HEK293 (cell line): ENCODE data around the gene FUT9.

Experiments
- CTCF ChIA-PET: fragments of 350-600 bp; formaldehyde crosslinking; extraction: SDS; loops from one replicate; lab custom pipeline; 2021; ENCODE audit warnings: antibody characterized with exemption; lab: Yijun Ruan, JAX
- POLR2A ChIA-PET: fragments of 300-600 bp; formaldehyde crosslinking; extraction: SDS; loops from one replicate; lab custom pipeline; 2020; ENCODE audit warnings: antibody characterized with exemption, inconsistent platforms; lab: Yijun Ruan, JAX
- H3K27ac ChIP-seq: fragments of 200-500 bp; sonication (Bioruptor generic); 2 replicates; pipeline ENCODE4 v1.5.1; 2014; ENCODE audit warnings: low read depth, low read length, control low read depth, inconsistent platforms; ENCODE audit errors: extremely low read depth
- H3K36me3 ChIP-seq, 2 experiments: fragments of 200-500 bp in 1 of 2; sonication (Bioruptor generic) in 1 of 2; 1 replicate in 1 of 2; 2 replicates in 1 of 2; pipeline ENCODE4 v1.5.1; 2014 to 2017; ENCODE audit warnings: inconsistent platforms in 2 of 2, low read length in 2 of 2; ENCODE audit not compliant: control insufficient read depth in 2 of 2, insufficient read depth in 1 of 2
- H3K4me1 ChIP-seq: fragments of 200-500 bp; sonication (Bioruptor generic); 2 replicates; pipeline ENCODE4 v1.5.1; 2014; ENCODE audit warnings: mild to moderate bottlenecking, low read length, inconsistent platforms; ENCODE audit not compliant: control insufficient read depth, insufficient read depth
- H3K4me3 ChIP-seq: 2 replicates; pipeline ENCODE4 v1.5.1; 2011; ENCODE audit warnings: low read depth, mild to moderate bottlenecking, control low read depth, low read length, moderate library complexity
- H3K9me3 ChIP-seq: fragments of 200-500 bp; sonication (Bioruptor generic); 2 replicates; pipeline ENCODE4 v1.5.1; 2014; ENCODE audit warnings: low read depth, low read length, inconsistent platforms; ENCODE audit not compliant: control insufficient read depth, insufficient read depth
- IKZF3 ChIP-seq: fragments of 450-650 bp; IDR thresholded peaks from 2 replicates; pipeline ENCODE4 v1.5.0; 2018; ENCODE audit warnings: missing biosample characterization, mild to moderate bottlenecking, missing genetic modification characterization, moderate library complexity
- TRIM28 ChIP-seq: IDR thresholded peaks from 2 replicates; pipeline ENCODE4 v1.6.1; 2011; ENCODE audit warnings: low read length, control low read depth, borderline replicate concordance
- TSHZ1 ChIP-seq: fragments of 450-650 bp; formaldehyde crosslinking; IDR thresholded peaks from 2 replicates; pipeline ENCODE4 v1.5.1; 2016; ENCODE audit warnings: missing biosample characterization, missing genetic modification characterization, borderline replicate concordance
- ZBTB17 ChIP-seq: fragments of 450-650 bp; formaldehyde crosslinking; IDR thresholded peaks from 2 replicates; pipeline ENCODE4 v1.5.1; 2016; ENCODE audit warnings: missing biosample characterization, missing genetic modification characterization
- ZIC2 ChIP-seq: fragments of 450-650 bp; formaldehyde crosslinking; IDR thresholded peaks from 2 replicates; pipeline ENCODE4 v1.5.1; 2016; ENCODE audit warnings: missing biosample characterization, missing genetic modification characterization
- ZNF16 ChIP-seq: fragments of 450-650 bp; formaldehyde crosslinking; IDR thresholded peaks from 2 replicates; pipeline ENCODE4 v1.5.1; 2016; ENCODE audit warnings: low read depth, missing biosample characterization, missing genetic modification characterization
- ZNF174 ChIP-seq: fragments of 450-650 bp; formaldehyde crosslinking; IDR thresholded peaks from 2 replicates; pipeline ENCODE4 v1.5.0; 2017; ENCODE audit warnings: missing biosample characterization, mild to moderate bottlenecking, missing genetic modification characterization
- ZNF423 ChIP-seq: fragments of 450-650 bp; formaldehyde crosslinking; IDR thresholded peaks from 2 replicates; pipeline ENCODE4 v1.5.1; 2016; ENCODE audit warnings: missing biosample characterization, missing genetic modification characterization
- ZNF433 ChIP-seq: fragments of 450-650 bp; formaldehyde crosslinking; IDR thresholded peaks from 2 replicates; pipeline ENCODE4 v1.5.1; 2016; ENCODE audit warnings: missing biosample characterization, missing genetic modification characterization, low read depth
- ZNF514 ChIP-seq: fragments of 450-650 bp; formaldehyde crosslinking; IDR thresholded peaks from 2 replicates; pipeline ENCODE4 v1.5.1; 2016; ENCODE audit warnings: missing biosample characterization, missing genetic modification characterization
- ZNF701 ChIP-seq: fragments of 450-650 bp; formaldehyde crosslinking; IDR thresholded peaks from 2 replicates; pipeline ENCODE4 v1.5.1; 2016; ENCODE audit warnings: missing biosample characterization, missing genetic modification characterization
- ZNF76 ChIP-seq: fragments of 450-650 bp; formaldehyde crosslinking; IDR thresholded peaks from 2 replicates; pipeline ENCODE4; 2016; ENCODE audit warnings: low read depth, missing biosample characterization, missing genetic modification characterization, borderline replicate concordance
- ZNF777 ChIP-seq: fragments of 450-650 bp; formaldehyde crosslinking; IDR thresholded peaks from 2 replicates; pipeline ENCODE4 v1.5.1; 2017; ENCODE audit warnings: missing biosample characterization, missing genetic modification characterization, borderline replicate concordance
- ZNF830 ChIP-seq: fragments of 450-650 bp; IDR thresholded peaks from 2 replicates; pipeline ENCODE4 v1.5.0; 2018; ENCODE audit warnings: missing biosample characterization, missing genetic modification characterization, low read depth, mild to moderate bottlenecking, moderate library complexity
- TF ChIP-seq, protein P1 (sequence below): fragments of 450-650 bp; formaldehyde crosslinking; IDR thresholded peaks from 2 replicates; pipeline ENCODE4 v1.5.1; 2016; ENCODE audit warnings: missing biosample characterization, missing genetic modification characterization

FUT9 gene

DNA sequence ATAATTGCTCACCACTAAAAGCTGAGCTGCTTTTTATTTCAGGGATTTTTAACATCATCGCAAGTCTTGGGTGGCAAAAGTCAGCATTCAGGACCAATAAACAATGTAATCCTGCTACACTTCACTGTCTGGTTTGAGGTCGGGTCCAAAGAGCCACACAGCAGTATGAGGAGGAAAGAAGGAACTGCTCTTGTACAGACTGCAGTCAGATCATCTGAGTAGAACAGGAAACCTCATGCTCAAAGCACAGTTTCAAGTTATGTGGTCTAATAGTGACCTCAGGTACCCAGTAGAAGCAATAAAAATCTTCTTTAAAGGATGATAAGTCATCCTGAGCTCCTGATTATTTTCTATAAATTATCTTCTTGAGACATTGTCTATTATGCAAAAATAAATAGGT lies 211.4 kb downstream of the FUT9 start (continued):
- TF ChIP-seq ZNF514 (tag by site-specific recombination) (no peak), TSHZ1 (no peak)
- TF ChIP-seq, protein P1, sequence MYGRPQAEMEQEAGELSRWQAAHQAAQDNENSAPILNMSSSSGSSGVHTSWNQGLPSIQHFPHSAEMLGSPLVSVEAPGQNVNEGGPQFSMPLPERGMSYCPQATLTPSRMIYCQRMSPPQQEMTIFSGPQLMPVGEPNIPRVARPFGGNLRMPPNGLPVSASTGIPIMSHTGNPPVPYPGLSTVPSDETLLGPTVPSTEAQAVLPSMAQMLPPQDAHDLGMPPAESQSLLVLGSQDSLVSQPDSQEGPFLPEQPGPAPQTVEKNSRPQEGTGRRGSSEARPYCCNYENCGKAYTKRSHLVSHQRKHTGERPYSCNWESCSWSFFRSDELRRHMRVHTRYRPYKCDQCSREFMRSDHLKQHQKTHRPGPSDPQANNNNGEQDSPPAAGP (tag by site-specific recombination), result no peak

- no peak for TF ChIP-seq ZNF423
- TF ChIP-seq ZNF174, result no peak
- Histone ChIP-seq H3K9me3 (no peaks in the 10 kb centered on the region), H3K36me3 (no peaks in the 10 kb centered on the region), H3K27ac (no peak overlapping the region), H3K4me1 (no peaks in the 10 kb centered on the region), H3K4me3 (no peak overlapping the region)
- ChIA-PET POLR2A (no interaction called here), CTCF (no interaction called here)
Observed at GRCh38 chr6:96234444-96234843, 218.7 kb downstream of the FUT9 start.

GRCh38 chr6:96235927-96236326 lies 220.2 kb downstream of the FUT9 start:
- TF ChIP-seq ZNF777 (tag by site-specific recombination) (no peak), ZNF830 (tag by site-specific recombination) (no peak), ZNF174 (no peak), ZNF76 (tag by site-specific recombination) (no peak), TRIM28 (no peak), ZNF16 (tag by site-specific recombination) (no peak), IKZF3 (tag by site-specific recombination) (no peak), ZNF433 (tag by site-specific recombination) (no peak)
- ChIA-PET CTCF (no interaction called here), POLR2A (no interaction called here)
- H3K4me3 ChIP-seq, result no peak overlapping the region
- no peaks in the 10 kb centered on the region for H3K36me3 ChIP-seq
- no peaks in the 10 kb centered on the region for H3K9me3 ChIP-seq
- H3K4me1 ChIP-seq, result no peaks in the 10 kb centered on the region
- H3K27ac ChIP-seq, result no peak overlapping the region

DNA sequence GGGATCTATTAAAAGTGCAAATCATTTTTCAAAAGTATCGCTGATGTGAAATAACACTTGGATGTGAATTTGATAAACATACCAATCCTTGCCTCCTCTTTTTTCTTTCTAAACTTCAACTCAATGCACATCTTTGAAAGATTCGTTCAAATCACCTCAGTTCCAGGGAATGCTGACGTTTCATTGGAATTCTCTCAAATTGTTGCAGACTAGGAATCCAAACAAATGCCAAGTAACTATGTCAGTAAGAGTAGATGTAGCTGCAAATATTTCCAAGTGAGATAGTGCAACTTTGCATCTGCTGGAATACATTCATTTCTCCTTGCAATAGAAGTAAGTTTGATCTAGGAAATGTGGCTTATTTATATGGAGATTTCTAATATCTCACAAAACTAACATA lies 220.7 kb downstream of the FUT9 start:
- Histone ChIP-seq H3K9me3 (no peaks in the 10 kb centered on the region), H3K4me3 (no peak overlapping the region), H3K36me3 (no peaks in the 10 kb centered on the region), H3K4me1 (no peaks in the 10 kb centered on the region), H3K27ac (no peak overlapping the region)
- TF ChIP-seq ZBTB17 (tag by site-specific recombination) (no peak), ZNF701 (tag by site-specific recombination) (no peak), ZIC2 (tag by site-specific recombination) (no peak)
- CTCF ChIA-PET, result no interaction called here
- POLR2A ChIA-PET, result no interaction called here
